ENCODE measurements around the gene DBP.

DNA sequence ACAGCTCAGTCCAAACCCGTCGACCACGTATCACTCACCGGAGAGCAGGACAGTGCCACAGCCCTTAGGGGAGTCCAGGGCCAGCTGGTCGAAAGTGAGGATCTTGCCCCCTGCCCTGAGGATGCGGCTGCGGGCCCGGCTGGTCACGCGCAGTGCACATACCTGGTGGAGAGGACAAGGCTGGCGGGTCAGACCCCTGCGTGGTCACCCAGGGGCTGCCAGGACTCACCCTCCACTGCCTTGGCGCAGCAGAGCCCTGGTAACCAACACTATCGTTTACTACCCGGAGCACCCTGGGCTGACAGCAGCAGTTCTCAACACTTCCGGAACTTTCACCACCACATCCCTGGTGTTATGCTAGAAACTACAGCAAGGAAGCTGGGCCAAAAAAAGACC lies 21.1 kb downstream of the DBP start:
- no peak for TF ChIP-seq EZH2phosphoT487 (IDR thresholded peaks at IDR 0.05; ENCODE audit: insufficient read depth, low read depth)
- TF ChIP-seq EZH2 (IDR thresholded peaks at IDR 0.05; ENCODE audit: insufficient read depth, poor library complexity, severe bottlenecking): no peak

Data from GM23248 (cell line).